Left lung (tissue), 10 donors: ENCODE measurements around the gene BATF3. TPM values are rescaled to one million over a fixed set of nuclear protein-coding genes. Genes with fewer than 3 reads are reported as not detected.

Experiments
- ATAC-seq: fragments of 200-7000 bp; cut with Tn5 transposase; one replicate; pipeline ENCODE4 v1.9.1; 2020; ENCODE audit warnings: moderate library complexity
- DNase-seq, 4 donors: peaks; one replicate each; pipeline ENCODE4 v3.0.0-alpha.2; 2013 to 2020
- H3K27ac ChIP-seq, 2 donors: fragments of 200-600 bp; sonication (generic) in 1 of 2; one replicate each; pipeline versions ENCODE4 v1.5.0 to v1.8.0; 2020 to 2021
- H3K27me3 ChIP-seq, 2 donors: fragments of 200-600 bp; sonication (generic) in 1 of 2; one replicate each; pipeline versions ENCODE4 v1.5.0 to v1.8.0; 2020 to 2021
- H3K36me3 ChIP-seq, 2 donors: fragments of 200-600 bp; sonication (generic) in 1 of 2; one replicate each; pipeline versions ENCODE4 v1.5.0 to v1.8.0; 2020 to 2021
- H3K4me1 ChIP-seq, 2 donors: fragments of 200-600 bp; one replicate each; pipeline ENCODE4 v1.8.0; 2021
- H3K4me3 ChIP-seq, 2 donors: fragments of 200-600 bp; sonication (generic) in 1 of 2; one replicate each; pipeline versions ENCODE4 v1.5.0 to v1.8.0; 2020 to 2021; ENCODE audit warnings: mild to moderate bottlenecking in 1 of 2
- H3K9me3 ChIP-seq, 2 donors: fragments of 200-600 bp; sonication (generic) in 1 of 2; one replicate each; pipeline versions ENCODE4 v1.5.0 to v1.8.0; 2020 to 2021
- intact Hi-C, 2 donors: fragments of 100-400 bp; cut with DNase I; formaldehyde crosslinking; loops; one replicate each; pipeline versions ENCODE4 v1.11.2 to v1.14.2; 2022
- polyA plus RNA-seq, 6 donors: library from polyadenylated mRNA; unstranded; fragments of 120-200 nt; gene quantifications; one replicate each; pipeline ENCODE4 v1.2.1, GENCODE V29; 2013; ENCODE audit not compliant: insufficient read length in 6 of 6
- total RNA-seq, 2 donors: library from RNA; stranded (reverse); fragmentation: NEBNext Ultra II Directional; extraction: Animal tissue kit (Norgen Biotek cat#: 25700); gene quantifications; one replicate each; pipeline ENCODE4 v1.2.1, GENCODE V29; 2021
- TF ChIP-seq, protein P1 (sequence below), 2 donors: fragments of 200-600 bp; sonication (generic) in 1 of 2; IDR thresholded peaks; one replicate each; pipeline versions ENCODE4 v1.5.0 to v1.8.0; 2021; ENCODE audit warnings: antibody characterized with exemption in 2 of 2
- donor health status: DM: no; HTN: yes; CAD: no.
- donor health status: DM: no; HTN: no; CAD: no.

The BATF3 gene
- total and polyA plus RNA-seq, 8 donors: 1.3 to 9.0 (median 2.6) TPM

DNA sequence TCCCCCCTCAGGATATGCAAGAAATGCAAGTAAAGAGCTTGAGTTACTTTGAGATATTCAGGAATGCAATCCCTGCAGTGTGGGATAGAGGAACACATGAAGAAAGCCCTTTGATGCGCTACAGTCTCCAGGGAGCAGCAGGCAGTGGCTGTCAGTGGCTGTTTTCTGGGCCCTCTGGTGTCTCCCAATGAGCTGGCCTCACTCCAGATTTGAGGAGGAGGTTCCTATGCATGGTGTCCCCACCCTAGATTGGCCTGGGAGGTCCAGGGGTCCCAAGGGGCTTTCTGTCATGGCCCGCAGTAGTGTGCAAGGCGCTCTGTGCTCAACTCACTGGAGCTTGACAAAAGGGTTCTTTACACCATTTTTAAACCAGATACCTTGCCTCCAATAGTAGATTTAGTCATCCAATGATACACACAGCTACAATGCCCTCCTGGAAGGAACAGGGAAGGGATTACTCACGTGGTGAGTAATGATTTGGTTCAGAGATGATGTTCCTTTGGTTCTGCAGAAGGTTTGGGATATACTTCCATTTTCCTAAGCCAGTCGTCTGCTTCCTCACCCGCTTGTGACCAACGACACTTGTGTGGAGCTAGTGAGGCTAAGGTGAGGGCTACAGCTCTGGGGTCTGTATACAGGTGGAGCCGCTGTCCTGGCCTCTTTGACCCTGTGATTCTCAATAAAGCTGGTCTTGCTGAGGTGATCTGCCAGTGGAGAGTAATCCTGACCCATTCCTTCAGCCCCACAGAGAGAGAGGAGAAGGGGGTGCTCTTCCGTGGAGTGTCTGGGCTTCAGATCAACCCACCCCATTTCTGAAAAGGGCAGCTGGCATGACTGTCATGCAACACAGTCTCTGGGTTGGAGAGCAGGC is 6.6 kb downstream of the BATF3 start:
- Histone ChIP-seq H3K27me3 (peaks cover 0 to 15% of the 10 kb centered on the region in 2 donors), H3K27ac (no peak overlapping the region), H3K4me1 (peaks cover 0 to 4% of the 10 kb centered on the region in 2 donors), H3K4me3 (no peak overlapping the region), H3K9me3 (no peaks in the 10 kb centered on the region), H3K36me3 (peaks cover 0 to 5% of the 10 kb centered on the region in 2 donors)
- DNase-seq (no peak), ATAC-seq (no peak)
- intact Hi-C loops: no loop called here
- TF ChIP-seq, protein P1, sequence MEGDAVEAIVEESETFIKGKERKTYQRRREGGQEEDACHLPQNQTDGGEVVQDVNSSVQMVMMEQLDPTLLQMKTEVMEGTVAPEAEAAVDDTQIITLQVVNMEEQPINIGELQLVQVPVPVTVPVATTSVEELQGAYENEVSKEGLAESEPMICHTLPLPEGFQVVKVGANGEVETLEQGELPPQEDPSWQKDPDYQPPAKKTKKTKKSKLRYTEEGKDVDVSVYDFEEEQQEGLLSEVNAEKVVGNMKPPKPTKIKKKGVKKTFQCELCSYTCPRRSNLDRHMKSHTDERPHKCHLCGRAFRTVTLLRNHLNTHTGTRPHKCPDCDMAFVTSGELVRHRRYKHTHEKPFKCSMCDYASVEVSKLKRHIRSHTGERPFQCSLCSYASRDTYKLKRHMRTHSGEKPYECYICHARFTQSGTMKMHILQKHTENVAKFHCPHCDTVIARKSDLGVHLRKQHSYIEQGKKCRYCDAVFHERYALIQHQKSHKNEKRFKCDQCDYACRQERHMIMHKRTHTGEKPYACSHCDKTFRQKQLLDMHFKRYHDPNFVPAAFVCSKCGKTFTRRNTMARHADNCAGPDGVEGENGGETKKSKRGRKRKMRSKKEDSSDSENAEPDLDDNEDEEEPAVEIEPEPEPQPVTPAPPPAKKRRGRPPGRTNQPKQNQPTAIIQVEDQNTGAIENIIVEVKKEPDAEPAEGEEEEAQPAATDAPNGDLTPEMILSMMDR (IDR thresholded peaks at IDR 0.05): no peak

DNA sequence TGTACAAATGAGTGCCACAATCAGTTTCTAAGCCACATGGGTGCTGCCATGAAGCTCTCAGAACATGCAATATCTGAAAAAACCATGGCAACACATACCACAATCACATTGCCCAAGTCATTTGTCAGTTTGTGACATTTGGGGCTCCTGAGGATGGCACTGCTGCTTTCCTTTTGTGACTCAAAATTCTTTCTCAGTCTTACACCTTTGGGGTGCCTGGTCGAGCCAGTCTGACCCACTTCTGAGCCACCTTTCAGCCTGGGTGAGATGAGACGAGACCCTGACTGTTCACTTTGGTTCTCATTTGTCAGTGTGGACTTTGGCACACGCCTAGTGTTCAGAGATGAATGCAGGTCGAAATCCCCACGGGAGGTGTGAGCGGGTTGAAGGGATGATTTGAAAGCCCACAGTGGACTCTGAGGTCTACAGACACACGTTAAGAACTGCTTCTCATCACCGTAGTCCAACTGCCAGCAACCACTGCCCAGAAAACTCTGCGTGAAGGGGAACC is 8.0 kb downstream of the BATF3 start:
- ATAC-seq (no peak), DNase-seq (no peak)
- no peaks in the 10 kb centered on the region for H3K4me1 ChIP-seq
- peaks cover 0 to 15% of the 10 kb centered on the region in 2 donors for H3K27me3 ChIP-seq
- peaks cover 0 to 6% of the 10 kb centered on the region in 2 donors for H3K36me3 ChIP-seq
- TF ChIP-seq, protein P1 (IDR thresholded peaks at IDR 0.05): no peak
- no peak overlapping the region for H3K27ac ChIP-seq
- intact Hi-C loops: no loop called here
- no peak overlapping the region for H3K4me3 ChIP-seq
- H3K9me3 ChIP-seq: no peaks in the 10 kb centered on the region

DNA sequence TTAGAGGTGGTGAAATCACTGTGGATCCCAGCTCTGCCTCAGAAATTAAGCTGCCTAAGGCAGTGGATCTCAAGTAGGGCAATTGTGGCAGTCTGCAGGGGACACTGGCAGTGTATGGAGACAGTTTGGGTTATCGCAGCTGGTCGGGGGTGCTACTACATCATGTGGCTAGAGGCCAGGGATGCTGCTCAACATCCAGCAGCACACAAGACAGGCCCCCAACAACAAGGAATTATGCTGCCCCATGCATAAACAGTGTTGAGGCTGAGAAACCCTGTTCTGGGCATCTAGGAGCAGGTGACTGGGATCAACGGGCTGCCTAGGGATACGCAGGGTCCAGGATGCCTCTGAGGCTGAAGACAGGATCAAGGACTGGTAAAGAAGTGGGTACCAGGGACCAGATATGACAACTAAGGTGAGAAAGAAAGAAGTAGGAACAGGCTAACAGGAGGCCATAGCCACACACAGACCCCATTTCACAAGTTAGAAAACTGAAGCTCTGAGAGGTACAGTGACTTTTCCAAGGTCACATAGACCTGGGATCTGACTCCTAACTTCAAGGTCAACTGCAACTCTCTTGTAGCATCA is 8.7 kb downstream of the BATF3 start:
- TF ChIP-seq, protein P1 (IDR thresholded peaks at IDR 0.05): no peak
- Histone ChIP-seq H3K4me1 (no peaks in the 10 kb centered on the region), H3K9me3 (no peaks in the 10 kb centered on the region), H3K36me3 (peaks cover 0 to 12% of the 10 kb centered on the region in 2 donors), H3K27ac (no peak overlapping the region), H3K4me3 (no peak overlapping the region), H3K27me3 (peaks cover 0 to 13% of the 10 kb centered on the region in 2 donors)
- ATAC-seq (no peak), DNase-seq (no peak)
- intact Hi-C loops: no loop called here

DNA sequence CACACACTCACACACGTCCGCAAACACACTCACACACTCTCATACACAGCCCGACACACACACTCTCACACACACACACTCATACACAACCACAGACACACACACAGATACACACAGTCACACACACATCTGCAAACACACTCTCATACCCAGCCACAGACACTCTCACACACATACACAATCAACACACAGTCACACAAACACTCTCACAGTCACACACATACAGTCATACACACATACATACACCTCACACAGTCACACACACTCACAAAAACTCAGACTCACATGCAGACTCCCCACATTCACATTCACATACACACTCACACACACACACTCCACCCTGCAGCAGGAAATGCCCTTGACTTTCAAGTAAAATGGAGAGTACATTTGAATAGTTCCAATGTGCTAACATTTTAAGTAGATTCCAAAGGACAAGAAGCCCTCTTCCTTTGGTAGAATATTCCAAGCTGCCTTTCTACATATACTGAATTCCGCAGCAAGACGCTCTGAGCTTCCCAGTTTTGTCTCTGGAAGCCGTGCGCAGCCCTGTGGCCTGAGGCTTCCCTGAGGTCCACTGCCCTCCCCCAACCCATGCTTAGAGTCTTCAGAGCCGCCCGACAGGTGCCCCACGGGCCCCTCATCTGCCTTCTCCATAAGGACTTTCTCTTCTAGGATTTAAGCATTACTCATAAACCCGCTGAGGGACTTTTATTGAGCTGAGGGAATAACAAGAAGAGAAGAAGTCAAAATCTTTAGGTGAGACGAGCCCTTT is 9.7 kb downstream of the BATF3 start:
- DNase-seq: no peak
- intact Hi-C loops: no loop called here

More for the DNA sequence above, 9.7 kb downstream of the BATF3 start:
- H3K36me3 ChIP-seq: peaks cover 0 to 12% of the 10 kb centered on the region in 2 donors
- no peak overlapping the region for H3K4me3 ChIP-seq
- H3K27ac ChIP-seq: no peak overlapping the region
- no peaks in the 10 kb centered on the region for H3K9me3 ChIP-seq
- TF ChIP-seq, protein P1 (IDR thresholded peaks at IDR 0.05): no peak
- no peak for ATAC-seq
- H3K4me1 ChIP-seq: peaks cover 0 to 7% of the 10 kb centered on the region in 2 donors
- peaks cover 0 to 5% of the 10 kb centered on the region in 2 donors for H3K27me3 ChIP-seq
